ENCODE results near the gene STK4. TPM values are rescaled to one million over a fixed set of nuclear protein-coding genes. Genes with fewer than 3 reads are reported as not detected.

STK4 gene
- total and polyA plus RNA-seq, 2 of the 4 experiments (the other 2 are of a cell fraction), result 10.2 to 22.2 TPM

GRCh38 chr20:44921447-44921846 lies 44.9 kb upstream of the STK4 start:
- no peak overlapping the region for H2AK9ac ChIP-seq (replicated peaks; ENCODE audit: low read depth, low read length, poor library complexity)
- no peak overlapping the region for H3K18ac ChIP-seq (ENCODE audit: low read depth, low read length)
- no peak overlapping the region for H4K8ac ChIP-seq (ENCODE audit: low read depth in 2 of 2, low read length in 2 of 2)
- H3K4me2 ChIP-seq (ENCODE audit: low read depth, low read length), result no peak overlapping the region
- peaks cover 33% of the 10 kb centered on the region for H3K36me3 ChIP-seq (ENCODE audit: control insufficient read depth, insufficient read depth, low read length)
- no TSS peak for BruUV-seq (replicated peaks)
- H3K4me3 ChIP-seq (ENCODE audit: insufficient read depth, low read depth, low read length), result no peak overlapping the region
- H2BK15ac ChIP-seq (ENCODE audit: low read depth, low read length), result no peak overlapping the region
- CTCF ChIA-PET, result no interaction called here
- H2AFZ ChIP-seq (replicated peaks; ENCODE audit: low read length, poor library complexity), result no peak overlapping the region
- dilution Hi-C loops (cut with HindIII; ENCODE audit: low sequenced_read_pairs, unreplicated experiment), result no loop called here
- no peaks in the 10 kb centered on the region for H3K9me3 ChIP-seq (ENCODE audit: control insufficient read depth, insufficient read depth, low read length)
- no peak overlapping the region for H3K4ac ChIP-seq (ENCODE audit: low read depth, low read length)
- no peaks in the 10 kb centered on the region for H3K4me1 ChIP-seq (ENCODE audit: control insufficient read depth, insufficient read depth, low read length)
- no peak overlapping the region for H2BK20ac ChIP-seq (ENCODE audit: low read depth, low read length)
- no peak for TF ChIP-seq FOS (IDR thresholded peaks at IDR 0.05; ENCODE audit: low read depth, low read length)
- no peak for TF ChIP-seq CEBPB (IDR thresholded peaks at IDR 0.05; ENCODE audit: low read depth, low read length)
- TF ChIP-seq, protein P1, sequence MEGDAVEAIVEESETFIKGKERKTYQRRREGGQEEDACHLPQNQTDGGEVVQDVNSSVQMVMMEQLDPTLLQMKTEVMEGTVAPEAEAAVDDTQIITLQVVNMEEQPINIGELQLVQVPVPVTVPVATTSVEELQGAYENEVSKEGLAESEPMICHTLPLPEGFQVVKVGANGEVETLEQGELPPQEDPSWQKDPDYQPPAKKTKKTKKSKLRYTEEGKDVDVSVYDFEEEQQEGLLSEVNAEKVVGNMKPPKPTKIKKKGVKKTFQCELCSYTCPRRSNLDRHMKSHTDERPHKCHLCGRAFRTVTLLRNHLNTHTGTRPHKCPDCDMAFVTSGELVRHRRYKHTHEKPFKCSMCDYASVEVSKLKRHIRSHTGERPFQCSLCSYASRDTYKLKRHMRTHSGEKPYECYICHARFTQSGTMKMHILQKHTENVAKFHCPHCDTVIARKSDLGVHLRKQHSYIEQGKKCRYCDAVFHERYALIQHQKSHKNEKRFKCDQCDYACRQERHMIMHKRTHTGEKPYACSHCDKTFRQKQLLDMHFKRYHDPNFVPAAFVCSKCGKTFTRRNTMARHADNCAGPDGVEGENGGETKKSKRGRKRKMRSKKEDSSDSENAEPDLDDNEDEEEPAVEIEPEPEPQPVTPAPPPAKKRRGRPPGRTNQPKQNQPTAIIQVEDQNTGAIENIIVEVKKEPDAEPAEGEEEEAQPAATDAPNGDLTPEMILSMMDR (conservative IDR thresholded peaks at IDR 0.05; ENCODE audit: low read depth, low read length), result no peak
- no peak for TF ChIP-seq NFE2L2 (IDR thresholded peaks at IDR 0.05; ENCODE audit: low read depth, low read length)
- TF ChIP-seq RCOR1 (IDR thresholded peaks at IDR 0.05; ENCODE audit: insufficient replicate concordance, low read length), result no peak
- no peak for TF ChIP-seq MXI1 (IDR thresholded peaks at IDR 0.05; ENCODE audit: borderline replicate concordance, low read depth, low read length)
- TF ChIP-seq, protein P2, sequence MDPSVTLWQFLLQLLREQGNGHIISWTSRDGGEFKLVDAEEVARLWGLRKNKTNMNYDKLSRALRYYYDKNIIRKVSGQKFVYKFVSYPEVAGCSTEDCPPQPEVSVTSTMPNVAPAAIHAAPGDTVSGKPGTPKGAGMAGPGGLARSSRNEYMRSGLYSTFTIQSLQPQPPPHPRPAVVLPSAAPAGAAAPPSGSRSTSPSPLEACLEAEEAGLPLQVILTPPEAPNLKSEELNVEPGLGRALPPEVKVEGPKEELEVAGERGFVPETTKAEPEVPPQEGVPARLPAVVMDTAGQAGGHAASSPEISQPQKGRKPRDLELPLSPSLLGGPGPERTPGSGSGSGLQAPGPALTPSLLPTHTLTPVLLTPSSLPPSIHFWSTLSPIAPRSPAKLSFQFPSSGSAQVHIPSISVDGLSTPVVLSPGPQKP (IDR thresholded peaks at IDR 0.05; ENCODE audit: borderline replicate concordance, low read depth, low read length), result no peak
- no peak for TF ChIP-seq MAZ (IDR thresholded peaks at IDR 0.05; ENCODE audit: borderline replicate concordance, low read depth, low read length)
- no peak for TF ChIP-seq USF2 (IDR thresholded peaks at IDR 0.05; ENCODE audit: low read depth, low read length)
- no peak for TF ChIP-seq RFX5 (IDR thresholded peaks at IDR 0.05; ENCODE audit: low read depth, low read length)
- no peak for TF ChIP-seq BHLHE40 (IDR thresholded peaks at IDR 0.05; ENCODE audit: low read depth, low read length)
- no peak overlapping the region for H3K23ac ChIP-seq (ENCODE audit: low read depth, low read length)
- H4K20me1 ChIP-seq (ENCODE audit: insufficient read depth, low read length), result no peaks in the 10 kb centered on the region
- H3K9ac ChIP-seq (ENCODE audit: low read depth, low read length), result no peak overlapping the region
- DNase-seq, result no peak
- no peak overlapping the region for H3K27ac ChIP-seq (ENCODE audit: insufficient read depth, low read length)
- H3K79me1 ChIP-seq (ENCODE audit: low read depth in 1 of 2, low read length in 2 of 2), result no peaks in the 10 kb centered on the region
- H2AK5ac ChIP-seq (ENCODE audit: low read depth, low read length), result no peak overlapping the region
- no peaks in the 10 kb centered on the region for H3K27me3 ChIP-seq (ENCODE audit: control insufficient read depth, insufficient read depth, low read length)
- H3K14ac ChIP-seq (replicated peaks; ENCODE audit: low read depth, low read length), result no peak overlapping the region
- 100% methylated on average over 5 of the region's 14 CpGs; no CpG with 5 or more reads in 1 of the 2 experiments for WGBS, 2 experiments (ENCODE audit: extremely low coverage in 2 of 2, insufficient read length in 1 of 2)
- H4K91ac ChIP-seq (ENCODE audit: insufficient read depth, low read depth, low read length), result no peak overlapping the region
- no peak overlapping the region for H3K56ac ChIP-seq (ENCODE audit: extremely low read depth, insufficient read depth, low read length)
- POLR2A ChIA-PET (ENCODE audit: unreplicated experiment), result no interaction called here
- no peak overlapping the region for H2BK5ac ChIP-seq (ENCODE audit: low read depth, low read length, poor library complexity, severe bottlenecking)
- no peak for ATAC-seq (ENCODE audit: low read depth)
- in situ Hi-C loops (cut with MboI; ENCODE audit: low sequenced_read_pairs), result no loop called here
- H4K5ac ChIP-seq (ENCODE audit: low read depth, low read length), result no peak overlapping the region
- H2BK120ac ChIP-seq (ENCODE audit: low read depth, low read length), result no peak overlapping the region
- intact Hi-C loops (cut with micrococcal nuclease), result no loop called here
- 0 out of 2 replicates have a peak, but pooled peaks cover 4% of the 10 kb centered on the region for H3K9me1 ChIP-seq (ENCODE audit: insufficient read depth, low read length)
